Peyer's patch (tissue), 4 donors: ENCODE results near the gene DMD. TPM values are rescaled to one million over a fixed set of nuclear protein-coding genes. Genes with fewer than 3 reads are reported as not detected.
"Not testable (repeated sequence)": the region's sequence is repeated elsewhere in the genome, so short reads cannot be mapped to it uniquely, and the experiment has no call there.

Experiments used
- DNase-seq, 3 donors: peaks; one replicate each; pipeline ENCODE4 v3.0.0-alpha.2; 2017 to 2019
- H3K27ac ChIP-seq, 4 donors: fragments of 200-600 bp; sonication (generic); one replicate each; pipeline ENCODE4 v1.5.1; 2016 to 2019
- H3K27me3 ChIP-seq, 2 donors: fragments of 200-600 bp; sonication (generic); one replicate each; pipeline ENCODE4 v1.5.1; 2019
- H3K36me3 ChIP-seq, 3 donors: fragments of 200-600 bp; sonication (generic); one replicate each; pipeline ENCODE4 v1.5.1; 2016 to 2019
- H3K4me1 ChIP-seq, 4 donors: fragments of 200-600 bp; sonication (generic); one replicate each; pipeline ENCODE4 v1.5.1; 2016 to 2019
- H3K4me3 ChIP-seq, 4 donors: fragments of 200-600 bp; sonication (generic); 1 replicate in 3 of 4; 2 replicates in 1 of 4; pipeline ENCODE4 v1.5.1; 2016 to 2019; ENCODE audit warnings: mild to moderate bottlenecking in 1 of 4
- H3K9me3 ChIP-seq, 4 donors: fragments of 200-600 bp; sonication (generic); one replicate each; pipeline ENCODE4 v1.5.1; 2016 to 2019; ENCODE audit warnings: mild to moderate bottlenecking in 1 of 4
- POLR2A ChIP-seq, 2 donors: fragments of 450-650 bp; IDR thresholded peaks; one replicate each; pipeline ENCODE4 v1.5.1; 2017; ENCODE audit warnings: antibody characterized with exemption in 2 of 2, mild to moderate bottlenecking in 2 of 2, moderate library complexity in 2 of 2
- total RNA-seq, 4 donors: library from RNA; depleted of rRNA; stranded (reverse); fragments of >200 nt; gene quantifications; one replicate each; pipeline ENCODE4 v1.1.0, GENCODE V29; 2016
- TF ChIP-seq, protein P1 (sequence below), 6 experiments: fragments of 450-650 bp in 4 of 6; fragments of 200-600 bp in 2 of 6; sonication (generic) in 1 of 6; IDR thresholded peaks; one replicate each; pipeline ENCODE4 v1.5.1; 2017 to 2019; ENCODE audit warnings: antibody characterized with exemption in 6 of 6, mild to moderate bottlenecking in 3 of 6, moderate library complexity in 1 of 6

Gene DMD
- total RNA-seq, 4 donors from 2014 or later = 15.8 to 109 (median 19.1) TPM

DNA sequence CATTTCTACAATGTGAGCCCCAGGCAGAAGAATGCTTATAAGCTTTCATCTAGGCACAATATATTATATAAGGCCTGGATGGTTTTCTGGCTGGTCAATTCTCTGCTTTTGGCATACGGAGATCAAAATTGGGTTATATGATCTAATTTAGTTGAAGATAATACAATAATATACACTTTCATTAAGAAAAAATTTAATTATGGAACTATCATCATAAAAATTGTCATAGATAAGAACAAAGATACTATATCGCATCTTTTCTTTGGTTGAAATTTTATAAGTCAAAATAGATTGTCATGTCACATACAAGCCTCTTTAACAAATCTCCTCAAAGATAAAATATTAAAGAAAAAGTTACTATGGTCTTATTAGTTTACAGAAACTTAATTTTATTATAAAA, 17.1 kb downstream of the DMD start:
- Histone ChIP-seq H3K36me3 (no peaks in the 10 kb centered on the region), H3K4me1 (no peaks in the 10 kb centered on the region), H3K4me3 (no peak overlapping the region), H3K27me3 (no peaks in the 10 kb centered on the region), H3K27ac (no peak overlapping the region), H3K9me3 (no peaks in the 10 kb centered on the region)
- DNase-seq = no peak
- TF ChIP-seq, protein P1, sequence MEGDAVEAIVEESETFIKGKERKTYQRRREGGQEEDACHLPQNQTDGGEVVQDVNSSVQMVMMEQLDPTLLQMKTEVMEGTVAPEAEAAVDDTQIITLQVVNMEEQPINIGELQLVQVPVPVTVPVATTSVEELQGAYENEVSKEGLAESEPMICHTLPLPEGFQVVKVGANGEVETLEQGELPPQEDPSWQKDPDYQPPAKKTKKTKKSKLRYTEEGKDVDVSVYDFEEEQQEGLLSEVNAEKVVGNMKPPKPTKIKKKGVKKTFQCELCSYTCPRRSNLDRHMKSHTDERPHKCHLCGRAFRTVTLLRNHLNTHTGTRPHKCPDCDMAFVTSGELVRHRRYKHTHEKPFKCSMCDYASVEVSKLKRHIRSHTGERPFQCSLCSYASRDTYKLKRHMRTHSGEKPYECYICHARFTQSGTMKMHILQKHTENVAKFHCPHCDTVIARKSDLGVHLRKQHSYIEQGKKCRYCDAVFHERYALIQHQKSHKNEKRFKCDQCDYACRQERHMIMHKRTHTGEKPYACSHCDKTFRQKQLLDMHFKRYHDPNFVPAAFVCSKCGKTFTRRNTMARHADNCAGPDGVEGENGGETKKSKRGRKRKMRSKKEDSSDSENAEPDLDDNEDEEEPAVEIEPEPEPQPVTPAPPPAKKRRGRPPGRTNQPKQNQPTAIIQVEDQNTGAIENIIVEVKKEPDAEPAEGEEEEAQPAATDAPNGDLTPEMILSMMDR (IDR thresholded peaks at IDR 0.05) = no peak
- no peak for TF ChIP-seq POLR2A (IDR thresholded peaks at IDR 0.05)

GRCh38 chrX:33190016-33190415, 21.3 kb downstream of the DMD start:
- Histone ChIP-seq H3K36me3 (no peaks in the 10 kb centered on the region), H3K4me1 (no peaks in the 10 kb centered on the region), H3K27me3 (no peaks in the 10 kb centered on the region), H3K9me3 (no peaks in the 10 kb centered on the region), H3K4me3 (no peak overlapping the region), H3K27ac (no peak overlapping the region)
- TF ChIP-seq, protein P1 (IDR thresholded peaks at IDR 0.05) = no peak
- no peak for TF ChIP-seq POLR2A (IDR thresholded peaks at IDR 0.05)
- DNase-seq = no peak

DNA sequence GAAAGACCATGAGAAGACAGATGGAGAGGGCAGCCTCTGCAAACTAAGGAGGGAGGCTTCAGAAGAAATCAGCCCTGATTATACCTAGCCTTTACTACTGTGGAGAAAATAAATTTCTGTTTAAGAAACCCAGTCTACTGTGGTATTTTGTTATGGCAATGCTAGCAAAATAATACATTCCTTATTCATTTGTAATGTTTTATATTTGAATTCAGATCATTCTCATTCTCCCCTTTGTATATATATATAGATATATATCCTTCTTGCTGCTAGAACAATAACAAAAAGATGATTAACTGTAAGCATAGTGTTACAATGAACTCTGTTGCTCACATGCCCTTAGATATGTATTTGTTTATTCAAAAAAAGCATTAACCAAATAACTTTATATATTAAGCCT, 22.5 kb downstream of the DMD start:
- Histone ChIP-seq H3K27ac (no peak overlapping the region), H3K36me3 (no peaks in the 10 kb centered on the region), H3K9me3 (no peaks in the 10 kb centered on the region), H3K4me1 (no peaks in the 10 kb centered on the region), H3K4me3 (no peak overlapping the region), H3K27me3 (no peaks in the 10 kb centered on the region)
- no peak for TF ChIP-seq POLR2A (IDR thresholded peaks at IDR 0.05)
- TF ChIP-seq, protein P1 (IDR thresholded peaks at IDR 0.05) = no peak
- DNase-seq = no peak

DNA sequence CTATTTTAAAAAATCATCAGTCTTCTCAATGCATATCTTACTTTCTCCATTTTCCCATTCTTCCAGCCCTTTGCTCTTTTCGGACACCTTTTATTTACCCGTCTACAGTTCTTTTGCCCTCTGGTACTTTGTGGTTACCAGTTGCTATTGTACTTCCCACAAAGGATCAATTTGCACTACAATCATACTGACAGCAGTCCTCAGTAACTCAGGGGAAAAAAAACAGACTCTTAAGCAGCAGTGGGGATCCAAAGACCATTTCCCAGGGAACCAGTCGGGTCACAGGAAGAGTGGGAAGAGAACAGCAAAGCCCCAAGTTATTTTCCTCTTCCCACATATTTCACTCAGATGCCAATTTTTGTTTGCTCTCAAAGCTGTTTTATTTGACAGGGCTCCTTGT, 23.1 kb downstream of the DMD start:
- H3K4me3 ChIP-seq = no peak overlapping the region
- H3K4me1 ChIP-seq = no peaks in the 10 kb centered on the region
- TF ChIP-seq, protein P1 (IDR thresholded peaks at IDR 0.05) = no peak
- TF ChIP-seq POLR2A (IDR thresholded peaks at IDR 0.05) = no peak
- no peaks in the 10 kb centered on the region for H3K27me3 ChIP-seq
- no peaks in the 10 kb centered on the region for H3K9me3 ChIP-seq
- H3K27ac ChIP-seq = no peak overlapping the region
- no peaks in the 10 kb centered on the region for H3K36me3 ChIP-seq
- DNase-seq = no peak

GRCh38 chrX:33184803-33185202, 26.5 kb downstream of the DMD start:
- DNase-seq, H3K36me3 ChIP-seq, H3K4me1 ChIP-seq, H3K27me3 ChIP-seq, H3K9me3 ChIP-seq, H3K27ac ChIP-seq, H3K4me3 ChIP-seq: not testable (repeated sequence)

DNA sequence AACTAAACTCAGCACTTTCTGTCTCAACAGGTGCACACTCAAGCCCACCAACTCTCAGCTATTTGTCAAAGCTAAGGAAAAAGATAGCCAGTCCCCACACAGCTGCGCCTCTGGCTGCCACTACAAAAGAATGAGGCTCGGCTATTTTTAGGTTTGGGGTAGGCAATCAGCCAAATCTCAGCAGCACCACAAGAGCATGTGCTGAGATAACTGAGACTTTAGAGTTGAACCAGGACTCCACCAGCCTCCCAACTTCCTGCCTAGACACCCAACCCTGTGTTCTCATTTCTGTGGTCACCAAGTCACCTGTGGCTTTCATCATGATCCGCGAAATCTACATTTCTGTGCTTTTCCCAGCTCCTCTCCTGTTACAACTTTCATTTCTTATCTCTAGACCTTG, 28.0 kb downstream of the DMD start:
- DNase-seq = no peak
- no peak overlapping the region for H3K4me3 ChIP-seq
- no peak overlapping the region for H3K27ac ChIP-seq
- H3K27me3 ChIP-seq = no peaks in the 10 kb centered on the region
- TF ChIP-seq, protein P1 (IDR thresholded peaks at IDR 0.05) = no peak
- TF ChIP-seq POLR2A (IDR thresholded peaks at IDR 0.05) = no peak
- H3K4me1 ChIP-seq = no peaks in the 10 kb centered on the region
- H3K9me3 ChIP-seq = no peaks in the 10 kb centered on the region
- no peaks in the 10 kb centered on the region for H3K36me3 ChIP-seq
